CD4-positive, alpha-beta memory T cell (primary cell): ENCODE results near the gene SEMA3B. TPM values are rescaled to one million over a fixed set of nuclear protein-coding genes. Genes with fewer than 3 reads are reported as not detected.

Source experiments
- CTCF ChIA-PET: fragments of 350-600 bp; sonication (Branson Sonifier 250); formaldehyde crosslinking; loops from one replicate; lab custom pipeline; 2021; ENCODE audit warnings: inconsistent platforms; ENCODE audit not compliant: partially characterized antibody; lab: Charles Lee
- POLR2A ChIA-PET: fragments of 350-600 bp; sonication (Branson Sonifier 250); formaldehyde crosslinking; loops from one replicate; lab custom pipeline; 2021; ENCODE audit not compliant: partially characterized antibody; lab: Charles Lee
- DNase-seq, 5 donors: peaks; one replicate each; pipeline versions ENCODE4 v3.0.0 to v3.0.0-alpha.2; 2020 to 2022; ENCODE audit warnings: mixed read lengths in 1 of 5
- H3K27ac ChIP-seq: one replicate; pipeline ENCODE4 v1.7.0; 2013; ENCODE audit warnings: low read depth, low read length
- H3K27me3 ChIP-seq: 2 replicates; pipeline ENCODE4 v1.7.0; 2013; ENCODE audit warnings: mild to moderate bottlenecking, low read length, moderate library complexity; ENCODE audit not compliant: insufficient read depth
- H3K36me3 ChIP-seq: 2 replicates; pipeline ENCODE4 v1.7.0; 2013; ENCODE audit warnings: mild to moderate bottlenecking, low read length, moderate library complexity; ENCODE audit not compliant: insufficient read depth
- H3K4me1 ChIP-seq: 2 replicates; pipeline ENCODE4 v1.7.0; 2013; ENCODE audit warnings: mild to moderate bottlenecking, low read length, moderate library complexity; ENCODE audit not compliant: insufficient read depth
- H3K4me3 ChIP-seq, 2 donors: one replicate each; pipeline ENCODE4 v1.7.0; 2013; ENCODE audit warnings: low read length in 2 of 2, mild to moderate bottlenecking in 1 of 2
- H3K9me3 ChIP-seq, 2 donors: one replicate each; pipeline ENCODE4 v1.7.0; 2013; ENCODE audit warnings: low read length in 2 of 2, control low read depth in 1 of 2; ENCODE audit not compliant: control insufficient read depth in 1 of 2
- H3K27ac Mint-ChIP-seq, 7 donors: one replicate each; pipeline ENCODE4 v1.8.0; 2020 to 2021; ENCODE audit warnings: mixed read lengths in 7 of 7, mild to moderate bottlenecking in 6 of 7, inconsistent platforms in 3 of 7, moderate library complexity in 3 of 7
- H3K27me3 Mint-ChIP-seq, 2 donors: one replicate each; pipeline ENCODE4 v1.8.0; 2020 to 2021; ENCODE audit warnings: mixed read lengths in 2 of 2
- H3K36me3 Mint-ChIP-seq, 2 donors: one replicate each; pipeline ENCODE4 v1.8.0; 2020 to 2021; ENCODE audit warnings: mixed read lengths in 2 of 2, inconsistent platforms in 1 of 2, mild to moderate bottlenecking in 1 of 2
- H3K4me1 Mint-ChIP-seq, 4 donors: one replicate each; pipeline ENCODE4 v1.8.0; 2020 to 2021; ENCODE audit warnings: mixed read lengths in 4 of 4, mild to moderate bottlenecking in 1 of 4
- H3K4me3 Mint-ChIP-seq, 8 donors: one replicate each; pipeline ENCODE4 v1.8.0; 2020 to 2021; ENCODE audit warnings: mixed read lengths in 8 of 8, mild to moderate bottlenecking in 7 of 8, moderate library complexity in 6 of 8, inconsistent platforms in 3 of 8
- H3K9me3 Mint-ChIP-seq, 8 donors: one replicate each; pipeline ENCODE4 v1.8.0; 2020 to 2021; ENCODE audit warnings: mixed read lengths in 8 of 8, mild to moderate bottlenecking in 5 of 8, inconsistent platforms in 3 of 8, moderate library complexity in 1 of 8
- intact Hi-C: fragments of 100-400 bp; cut with micrococcal nuclease; formaldehyde crosslinking; loops from one replicate; pipeline ENCODE4 v1.15.1; 2023
- polyA plus RNA-seq, 2 donors: library from polyadenylated mRNA; unstranded; fragments of 300-500 nt; fragmentation: Illumina TruSeq; gene quantifications; one replicate each; pipeline ENCODE4 v1.2.3, GENCODE V29; 2021
- total RNA-seq, 2 experiments: library from RNA; stranded (reverse); gene quantifications; one replicate each; pipeline ENCODE4 v1.2.3, GENCODE V29; 2021

The SEMA3B gene
- total and polyA plus RNA-seq, 4 experiments from 2014 or later, result 0.50 to 0.87 TPM; not detected in 2

DNA sequence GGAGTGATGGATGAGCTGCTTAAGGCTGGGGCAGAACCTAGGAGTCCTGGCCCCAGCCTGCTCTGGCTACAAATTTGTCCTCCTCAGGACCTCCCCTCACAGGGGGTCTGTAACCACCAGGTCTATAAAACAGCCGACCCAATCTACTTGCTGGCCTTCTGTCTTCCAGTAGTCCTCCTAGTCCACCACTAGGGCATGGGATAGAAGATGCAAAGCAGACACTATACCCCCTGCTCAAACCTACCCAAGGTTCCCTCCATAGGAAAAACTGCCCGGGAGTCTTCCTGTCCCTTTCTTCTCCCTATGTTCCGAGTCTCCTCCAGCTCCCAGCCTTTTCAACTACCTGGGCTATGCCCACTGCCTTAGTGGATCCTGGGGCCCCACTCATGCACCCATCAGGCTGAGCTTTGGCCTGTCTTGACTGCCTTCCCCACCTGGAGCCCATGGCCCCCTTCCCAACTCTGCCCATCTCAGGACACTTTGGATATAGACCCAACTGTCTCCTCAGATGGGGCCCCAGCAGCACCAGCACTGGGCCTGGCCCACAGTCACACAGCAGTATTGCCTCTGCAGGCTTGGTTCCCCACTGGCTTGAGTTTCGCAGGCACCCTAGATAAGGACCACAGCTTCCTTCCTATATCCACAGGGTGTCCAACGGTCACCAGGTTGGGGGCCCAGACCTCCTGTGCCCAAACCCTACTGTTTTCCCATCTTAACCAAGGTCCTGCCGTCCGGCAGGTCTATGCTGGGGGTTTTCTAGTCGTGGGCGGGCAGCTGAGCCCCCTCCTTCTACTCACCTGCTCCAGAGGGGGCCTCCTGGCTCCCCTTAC, 29.2 kb downstream of the SEMA3B start:
- ChIA-PET CTCF (interaction anchor here (1.0 to 3.8 kb wide), 13 partner anchors 14 to 103 kb away, joined by 3 to 37 read pairs (median 5); partner anchors contain the start of genes GNAI2, HYAL2 and LSMEM2), POLR2A (interaction anchor here (0.8 to 9.2 kb wide), 16 partner anchors 8 to 958 kb away, joined by 3 to 178 read pairs (median 8); partner anchors contain the start of genes CYB561D2, GNAI2, HEMK1 and HYAL2)
- Mint-ChIP-seq H3K27ac (peak overlapping the region; percentile 95 to 100 (median 100)), H3K9me3 (no peaks in the 10 kb centered on the region), H3K4me1 (peaks cover 12 to 51% (median 27%) of the 10 kb centered on the region in 4 donors), H3K27me3 (no peaks in the 10 kb centered on the region), H3K4me3 (peak overlapping the region; percentile 95 to 100 (median 97)), H3K36me3 (peaks cover 0 to 7% of the 10 kb centered on the region in 2 donors)
- H3K4me3 ChIP-seq, result peak overlapping the region; percentile 74 to 85
- H3K4me1 ChIP-seq, result peaks cover 25% of the 10 kb centered on the region
- H3K9me3 ChIP-seq, result no peaks in the 10 kb centered on the region
- H3K36me3 ChIP-seq, result no peaks in the 10 kb centered on the region
- intact Hi-C loops, result loop anchor here (2.0 kb wide), 1 partner anchor 31 kb away; the partner anchor contains the start of gene TUSC2
- peak overlapping the region; percentile 90 for H3K27ac ChIP-seq
- no peaks in the 10 kb centered on the region for H3K27me3 ChIP-seq
- peak in 2 of 5 donors; percentile 18 to 38 for DNase-seq

DNA sequence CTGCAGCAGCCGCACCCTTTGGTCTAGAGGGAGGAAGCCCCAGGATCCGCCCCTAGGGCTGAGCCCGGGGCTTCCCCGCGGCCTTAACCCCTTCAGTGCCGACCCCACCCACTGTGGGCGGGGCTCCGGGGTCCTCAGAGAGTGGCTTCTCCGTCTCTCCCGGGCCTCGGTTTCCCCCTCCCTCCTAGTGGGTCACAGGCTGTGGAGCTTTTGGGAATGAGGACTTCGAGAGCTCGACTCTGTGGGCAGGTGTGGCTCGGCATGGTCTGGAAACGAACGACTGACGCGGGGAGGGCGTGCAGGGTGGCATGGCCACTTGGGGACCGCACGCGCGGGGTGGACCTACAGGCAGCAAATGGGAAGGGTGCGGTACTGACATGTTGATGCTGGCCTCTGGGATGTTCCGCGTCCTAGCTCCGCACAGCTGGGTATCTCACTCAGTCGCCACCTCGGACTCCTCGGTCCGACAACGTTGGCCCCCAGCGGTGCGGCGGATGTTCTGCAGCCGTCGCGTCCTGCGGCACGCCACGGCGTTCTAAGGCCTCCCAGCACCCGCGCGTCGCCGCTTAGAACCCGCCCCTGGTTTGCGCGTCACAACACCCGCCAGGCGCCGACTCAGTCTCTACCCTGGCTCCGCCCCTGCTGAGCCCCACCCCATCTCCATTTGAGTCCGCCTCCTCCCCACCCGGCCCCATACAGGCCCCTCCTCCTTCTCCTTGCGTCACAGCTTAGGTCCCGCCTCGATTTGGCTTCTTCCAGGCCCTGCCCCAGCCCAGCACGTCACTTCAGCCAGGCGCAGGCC, 30.1 kb downstream of the SEMA3B start, which contains the start of the genes HYAL3 and NAA80:
TSS of gene HYAL3 (minus strand) at position 570 of the 802 bp plus-strand sequence. CDS start 3,803 bp downstream, outside the sequence.
TSS of gene NAA80 (minus strand) at position 570 of the 802 bp plus-strand sequence. CDS start 1,942 bp downstream, outside the sequence.
- H3K4me3 ChIP-seq, result peak within 1 kb of the TSS; percentile 74 to 85
- Mint-ChIP-seq H3K27me3 (no peaks in the 10 kb centered on the region), H3K4me1 (peaks cover 12 to 47% (median 26%) of the 10 kb centered on the region in 4 donors), H3K27ac (peak within 1 kb of the TSS; percentile 95 to 100 (median 100)), H3K4me3 (peak within 1 kb of the TSS; percentile 95 to 100 (median 97)), H3K9me3 (no peaks in the 10 kb centered on the region), H3K36me3 (peaks cover 0 to 7% of the 10 kb centered on the region in 2 donors)
- POLR2A ChIA-PET, result interaction anchor here (0.5 to 9.2 kb wide), 23 partner anchors 9 to 1252 kb away, joined by 3 to 178 read pairs (median 5); partner anchors contain the start of genes C3orf18, CYB561D2, GNAI2 and HEMK1
- no peaks in the 10 kb centered on the region for H3K36me3 ChIP-seq
- CTCF ChIA-PET, result interaction anchor here (0.8 to 3.8 kb wide), 17 partner anchors 15 to 104 kb away, joined by 3 to 37 read pairs (median 5); partner anchors contain the start of genes GNAI2, HYAL2, LSMEM2 and TUSC2
- H3K27ac ChIP-seq, result peak within 1 kb of the TSS; percentile 90
- DNase-seq, result peak; percentile 100
- no peaks in the 10 kb centered on the region for H3K27me3 ChIP-seq
- peaks cover 25% of the 10 kb centered on the region for H3K4me1 ChIP-seq
- intact Hi-C loops, result loop anchor here (1.0 to 2.0 kb wide), 8 partner anchors 22 to 360 kb away; partner anchors contain the start of genes CYB561D2, NPRL2, TMEM115 and TUSC2
- H3K9me3 ChIP-seq, result no peaks in the 10 kb centered on the region

DNA sequence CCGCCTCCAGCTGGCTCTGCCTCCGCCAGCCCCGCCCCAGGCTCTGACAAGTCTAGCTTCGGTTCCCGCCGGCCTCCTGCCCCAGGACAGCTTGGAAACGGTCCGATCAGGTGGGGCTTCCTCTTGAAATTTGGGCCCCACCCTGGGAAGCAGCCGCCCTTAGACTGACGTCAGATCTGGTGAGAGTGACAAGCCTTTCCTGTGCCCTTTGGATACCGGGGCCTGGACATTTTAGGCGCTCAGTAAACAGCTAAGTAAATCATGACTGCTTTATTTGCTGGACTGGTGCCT, 30.6 kb downstream of the SEMA3B start:
- H3K4me3 Mint-ChIP-seq, result peak overlapping the region; percentile 95 to 100 (median 97)
- ChIA-PET POLR2A (interaction anchor here (1.0 to 9.2 kb wide), 17 partner anchors 10 to 1090 kb away, joined by 3 to 178 read pairs (median 7); partner anchors contain the start of genes CYB561D2, GNAI2, HEMK1 and HYAL2), CTCF (interaction anchor here (0.9 to 3.8 kb wide), 12 partner anchors 15 to 105 kb away, joined by 3 to 37 read pairs (median 5); partner anchors contain the start of genes GNAI2, HYAL2 and TUSC2)
- H3K36me3 ChIP-seq, result no peaks in the 10 kb centered on the region
- H3K27ac ChIP-seq, result peak overlapping the region; percentile 90
- peaks cover 12 to 47% (median 26%) of the 10 kb centered on the region in 4 donors for H3K4me1 Mint-ChIP-seq
- H3K27me3 ChIP-seq, result no peaks in the 10 kb centered on the region
- H3K36me3 Mint-ChIP-seq, result peaks cover 0 to 7% of the 10 kb centered on the region in 2 donors
- peak overlapping the region; percentile 95 to 100 (median 100) for H3K27ac Mint-ChIP-seq
- peaks cover 25% of the 10 kb centered on the region for H3K4me1 ChIP-seq
- DNase-seq, result no peak
- H3K4me3 ChIP-seq, result peak overlapping the region; percentile 57 to 64
- no peaks in the 10 kb centered on the region for H3K9me3 ChIP-seq
- intact Hi-C loops, result loop anchor here (1.0 to 2.0 kb wide), 8 partner anchors 22 to 360 kb away; partner anchors contain the start of genes CYB561D2, NPRL2, TMEM115 and TUSC2
- H3K9me3 Mint-ChIP-seq, result no peaks in the 10 kb centered on the region
- no peaks in the 10 kb centered on the region for H3K27me3 Mint-ChIP-seq

GRCh38 chr3:50299929-50300680, 31.2 kb downstream of the SEMA3B start:
- H3K4me3 ChIP-seq, result peak overlapping the region; percentile 57 to 64
- no peaks in the 10 kb centered on the region for H3K27me3 ChIP-seq
- Mint-ChIP-seq H3K27me3 (no peaks in the 10 kb centered on the region), H3K36me3 (peaks cover 0 to 7% of the 10 kb centered on the region in 2 donors), H3K4me3 (peak overlapping the region; percentile 95 to 100 (median 97)), H3K9me3 (no peaks in the 10 kb centered on the region), H3K4me1 (peaks cover 15 to 47% (median 27%) of the 10 kb centered on the region in 4 donors), H3K27ac (peak overlapping the region; percentile 95 to 100 (median 100))
- intact Hi-C loops, result loop anchor here (1.0 to 2.0 kb wide), 8 partner anchors 21 to 361 kb away; partner anchors contain the start of genes CYB561D2, NPRL2, TMEM115 and TUSC2
- no peaks in the 10 kb centered on the region for H3K36me3 ChIP-seq
- H3K27ac ChIP-seq, result peak overlapping the region; percentile 90
- POLR2A ChIA-PET, result interaction anchor here (0.6 to 9.2 kb wide), 15 partner anchors 10 to 269 kb away, joined by 3 to 178 read pairs (median 10); partner anchors contain the start of genes CYB561D2, GNAI2, HEMK1 and HYAL2
- peaks cover 25% of the 10 kb centered on the region for H3K4me1 ChIP-seq
- no peaks in the 10 kb centered on the region for H3K9me3 ChIP-seq
- DNase-seq, result peak in 1 of 5 donors; percentile 32
- CTCF ChIA-PET, result interaction anchor here (0.9 to 3.8 kb wide), 11 partner anchors 15 to 105 kb away, joined by 3 to 37 read pairs (median 5); partner anchors contain the start of genes GNAI2, HYAL2 and TUSC2

DNA sequence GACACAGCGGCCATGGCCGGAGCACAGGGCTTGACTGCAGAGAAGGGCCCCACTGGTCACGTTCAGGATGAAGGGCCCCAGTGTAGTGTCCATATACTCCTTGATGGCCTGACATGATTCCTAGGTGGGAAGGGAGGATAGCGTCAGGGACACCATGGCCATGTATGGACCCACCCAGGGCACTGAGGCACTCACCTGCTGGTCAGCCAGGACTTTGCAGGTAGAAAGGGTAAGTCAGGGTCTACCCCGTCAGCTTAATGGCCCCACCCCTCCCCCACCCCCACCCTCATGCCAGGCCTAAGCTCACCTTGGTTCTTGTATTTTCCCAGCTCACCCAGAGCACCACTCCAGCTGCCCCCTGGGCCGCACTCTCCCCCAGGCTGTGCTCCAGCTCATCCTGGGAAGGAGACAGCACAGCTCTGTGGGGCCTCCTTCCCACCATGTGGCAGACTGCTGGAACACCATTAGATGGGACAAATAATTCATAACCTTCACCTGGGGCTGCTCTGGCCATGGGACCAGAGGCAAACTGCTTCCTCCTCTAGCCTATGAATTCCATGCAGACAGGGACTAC, 31.8 kb downstream of the SEMA3B start:
- Mint-ChIP-seq H3K36me3 (peaks cover 0 to 7% of the 10 kb centered on the region in 2 donors), H3K4me1 (peaks cover 15 to 44% (median 27%) of the 10 kb centered on the region in 4 donors), H3K27me3 (no peaks in the 10 kb centered on the region), H3K27ac (peak overlapping the region; percentile 95 to 100 (median 100)), H3K4me3 (peak overlapping the region in 6 of 8 donors; percentile 35 to 97 (median 64)), H3K9me3 (no peaks in the 10 kb centered on the region)
- Histone ChIP-seq H3K4me1 (peaks cover 25% of the 10 kb centered on the region), H3K4me3 (no peak overlapping the region), H3K9me3 (no peaks in the 10 kb centered on the region), H3K36me3 (no peaks in the 10 kb centered on the region), H3K27ac (no peak overlapping the region), H3K27me3 (no peaks in the 10 kb centered on the region)
- POLR2A ChIA-PET, result interaction anchor here (0.6 to 3.8 kb wide), 2 partner anchors 28 to 46 kb away, joined by 3 to 28 read pairs; partner anchors contain the start of gene TUSC2
- CTCF ChIA-PET, result no interaction called here
- DNase-seq, result no peak
- intact Hi-C loops, result no loop called here
